ENCODE measurements around the gene TMEM59L.

TMEM59L gene

DNA sequence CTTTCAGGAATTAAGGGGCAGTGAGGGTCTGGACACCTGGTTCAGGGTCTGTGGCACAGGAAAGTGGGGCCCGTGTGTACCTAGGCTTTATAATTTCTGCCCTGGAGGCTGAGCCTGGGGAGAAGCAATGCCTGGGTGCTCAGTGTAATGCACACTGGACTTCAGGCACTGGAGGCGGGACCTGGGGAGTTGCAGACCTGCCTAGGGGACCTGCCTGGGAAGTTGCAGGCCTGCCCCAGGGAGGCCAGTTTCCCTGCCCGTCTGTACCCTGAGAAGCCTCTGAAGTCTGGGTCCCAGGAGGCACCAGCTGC is 2.5 kb upstream of the TMEM59L start:
- TF ChIP-seq, protein P1, sequence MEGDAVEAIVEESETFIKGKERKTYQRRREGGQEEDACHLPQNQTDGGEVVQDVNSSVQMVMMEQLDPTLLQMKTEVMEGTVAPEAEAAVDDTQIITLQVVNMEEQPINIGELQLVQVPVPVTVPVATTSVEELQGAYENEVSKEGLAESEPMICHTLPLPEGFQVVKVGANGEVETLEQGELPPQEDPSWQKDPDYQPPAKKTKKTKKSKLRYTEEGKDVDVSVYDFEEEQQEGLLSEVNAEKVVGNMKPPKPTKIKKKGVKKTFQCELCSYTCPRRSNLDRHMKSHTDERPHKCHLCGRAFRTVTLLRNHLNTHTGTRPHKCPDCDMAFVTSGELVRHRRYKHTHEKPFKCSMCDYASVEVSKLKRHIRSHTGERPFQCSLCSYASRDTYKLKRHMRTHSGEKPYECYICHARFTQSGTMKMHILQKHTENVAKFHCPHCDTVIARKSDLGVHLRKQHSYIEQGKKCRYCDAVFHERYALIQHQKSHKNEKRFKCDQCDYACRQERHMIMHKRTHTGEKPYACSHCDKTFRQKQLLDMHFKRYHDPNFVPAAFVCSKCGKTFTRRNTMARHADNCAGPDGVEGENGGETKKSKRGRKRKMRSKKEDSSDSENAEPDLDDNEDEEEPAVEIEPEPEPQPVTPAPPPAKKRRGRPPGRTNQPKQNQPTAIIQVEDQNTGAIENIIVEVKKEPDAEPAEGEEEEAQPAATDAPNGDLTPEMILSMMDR (IDR thresholded peaks at IDR 0.05; ENCODE audit: low read depth, low read length), result no peak

DNA sequence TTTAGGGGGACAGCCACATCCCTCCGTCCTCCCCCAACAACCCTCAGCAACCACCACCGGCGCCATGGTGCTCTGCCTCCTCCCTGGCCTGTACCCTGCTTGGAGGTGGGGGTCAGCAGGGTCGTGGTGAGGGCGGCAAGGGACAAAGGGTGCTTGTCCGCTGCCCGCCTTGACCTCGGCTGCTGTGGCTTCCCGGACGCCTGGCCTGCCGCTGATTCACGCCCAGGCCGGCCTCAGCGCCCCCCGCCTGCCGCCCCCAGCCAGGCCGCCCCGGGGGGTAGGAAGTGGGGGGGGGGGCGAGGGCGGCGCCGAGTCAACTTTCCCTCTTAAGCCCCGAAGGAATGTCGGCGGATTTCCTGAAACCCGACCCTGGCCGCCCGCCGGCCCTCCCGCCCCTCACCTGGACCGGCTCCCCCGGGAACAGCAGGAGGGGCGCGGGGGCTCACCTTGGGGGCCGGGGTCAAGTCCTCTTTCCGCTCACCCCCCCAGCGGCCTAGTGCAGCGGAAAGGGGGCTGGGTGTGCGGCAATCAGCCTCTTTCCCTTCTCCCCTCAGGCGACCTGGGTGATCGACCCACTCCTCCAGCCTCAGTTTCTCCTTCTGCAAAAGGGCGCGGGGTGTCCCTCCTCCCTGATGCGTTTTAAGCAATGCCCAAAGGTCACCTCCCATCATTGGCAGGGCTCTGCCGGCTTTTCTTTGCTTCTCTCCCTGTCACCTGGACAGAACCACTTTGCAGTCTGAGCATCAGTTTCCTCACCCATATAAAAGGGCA is 1.9 kb upstream of the TMEM59L start:
- TF ChIP-seq, protein P1 (IDR thresholded peaks at IDR 0.05; ENCODE audit: low read depth, low read length), result no peak
- in situ Hi-C loops (cut with HindIII; ENCODE audit: low sequenced_read_pairs), result no loop called here
- no peak for DNase-seq (ENCODE audit: low read depth, low spot score)
- H3K4me3 ChIP-seq (ENCODE audit: low read depth, low read length), result no peak overlapping the region

More for the DNA sequence above, 2.5 kb upstream of the TMEM59L start:
- no peak overlapping the region for H3K4me3 ChIP-seq (ENCODE audit: low read depth, low read length)
- DNase-seq (ENCODE audit: low read depth, low spot score), result no peak
- in situ Hi-C loops (cut with HindIII; ENCODE audit: low sequenced_read_pairs), result no loop called here

DNA sequence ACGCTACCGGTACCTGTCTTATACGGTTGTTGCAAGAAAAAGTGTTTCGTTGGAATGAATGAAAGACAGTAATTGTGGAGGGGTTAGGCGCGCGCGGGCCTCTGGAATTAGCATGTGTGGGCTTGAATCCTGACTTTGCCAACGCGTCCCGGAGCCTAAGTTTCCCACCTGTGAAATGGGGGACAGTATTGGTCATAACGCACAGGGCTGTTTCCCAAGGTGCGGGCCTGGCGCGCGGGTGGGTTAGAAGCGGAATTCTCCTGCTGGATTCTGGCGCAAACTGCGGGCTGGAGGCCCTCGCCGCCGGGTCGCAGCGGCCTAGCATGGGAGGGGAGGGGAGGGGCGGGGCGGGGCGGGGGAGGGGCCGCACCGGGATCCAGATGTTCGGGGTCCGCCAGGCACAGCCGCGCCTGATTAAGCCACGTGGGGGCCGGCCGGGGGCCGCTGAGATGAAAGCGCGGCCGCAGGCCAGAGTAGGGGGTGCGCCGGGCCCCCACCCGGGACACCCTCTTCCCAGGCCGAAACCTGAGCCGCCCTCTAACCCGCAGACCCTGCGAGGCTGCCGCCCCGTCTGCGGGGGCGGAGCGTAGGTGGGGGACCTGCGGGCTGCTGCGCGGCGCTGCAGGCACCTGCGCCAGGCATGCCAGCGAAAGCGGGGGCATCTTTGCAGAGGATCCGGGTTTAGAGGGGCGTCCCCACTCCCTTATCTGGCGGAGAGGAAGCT is 1.2 kb upstream of the TMEM59L start:
- TF ChIP-seq, protein P1 (IDR thresholded peaks at IDR 0.05; ENCODE audit: low read depth, low read length), result no peak
- in situ Hi-C loops (cut with HindIII; ENCODE audit: low sequenced_read_pairs), result no loop called here
- H3K4me3 ChIP-seq (ENCODE audit: low read depth, low read length), result no peak overlapping the region
- DNase-seq (ENCODE audit: low read depth, low spot score), result no peak

DNA sequence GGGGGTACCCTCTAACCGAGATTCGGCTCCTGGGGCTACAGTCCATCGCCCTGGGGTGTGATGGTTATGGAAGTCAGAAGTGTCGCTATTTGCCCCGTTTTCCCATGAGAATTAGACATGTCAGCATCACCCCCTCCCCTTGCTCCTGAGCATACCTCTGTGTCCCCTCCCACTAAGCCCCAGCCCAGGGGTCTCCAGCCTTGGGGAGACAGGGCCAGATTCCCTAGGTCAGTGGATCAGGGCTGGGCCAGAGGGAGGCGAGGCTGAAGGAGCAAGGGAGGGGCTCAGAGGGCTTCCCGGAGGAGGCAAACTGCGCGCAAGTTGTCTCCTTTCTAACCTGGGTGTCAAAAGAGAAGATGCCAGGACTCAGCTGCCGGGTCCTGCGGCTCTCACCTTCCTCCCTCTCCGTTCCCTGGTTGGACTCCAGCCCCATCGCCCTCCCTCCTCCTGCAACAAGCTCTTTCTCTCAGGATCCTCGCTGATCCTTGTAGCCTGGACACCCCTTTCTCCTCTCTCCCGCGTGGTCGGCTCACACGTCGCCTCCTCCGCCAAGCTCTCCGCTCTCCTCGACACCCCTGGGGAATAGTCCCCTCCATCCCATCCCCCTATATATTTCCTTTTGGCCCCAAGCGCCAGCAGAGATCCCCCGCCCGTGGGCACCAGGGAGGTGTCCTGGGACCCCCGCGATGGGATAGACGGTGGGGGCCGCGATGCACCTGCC is 459 bp upstream of the TMEM59L start:
- DNase-seq (ENCODE audit: low read depth, low spot score), result no peak
- TF ChIP-seq, protein P1 (IDR thresholded peaks at IDR 0.05; ENCODE audit: low read depth, low read length), result no peak
- peak overlapping the region; percentile 6 for H3K4me3 ChIP-seq (ENCODE audit: low read depth, low read length)
- in situ Hi-C loops (cut with HindIII; ENCODE audit: low sequenced_read_pairs), result no loop called here

DNA sequence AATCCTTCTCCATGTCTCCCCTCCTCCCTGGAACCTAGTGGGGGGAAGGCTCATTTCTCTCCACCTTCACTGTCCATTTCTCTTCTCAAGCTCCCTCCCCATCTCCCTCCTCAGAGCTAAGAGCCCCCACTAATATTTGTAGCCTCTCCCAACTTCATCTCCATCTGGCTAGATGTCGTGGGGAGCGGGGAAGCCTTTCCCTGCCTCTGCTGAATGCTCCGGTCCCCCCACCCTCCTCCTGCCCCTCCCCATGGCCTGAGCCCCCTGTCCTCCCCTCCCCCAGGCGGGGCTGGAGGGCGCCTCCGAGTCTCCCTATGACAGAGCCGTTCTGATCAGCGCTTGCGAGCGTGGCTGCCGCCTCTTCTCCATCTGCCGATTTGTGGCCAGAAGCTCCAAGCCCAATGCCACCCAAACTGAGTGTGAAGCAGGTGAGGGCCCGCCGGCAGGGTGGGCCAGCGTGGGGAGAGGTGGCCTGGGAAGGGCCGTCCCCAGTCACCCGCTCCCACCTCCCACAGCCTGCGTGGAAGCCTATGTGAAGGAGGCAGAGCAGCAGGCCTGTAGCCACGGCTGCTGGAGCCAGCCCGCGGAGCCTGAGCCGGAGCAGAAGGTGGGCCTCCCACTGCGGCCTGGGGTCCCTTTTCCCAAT is 1.0 kb downstream of the TMEM59L start:
- DNase-seq (ENCODE audit: low read depth, low spot score), result no peak
- no peak overlapping the region for H3K4me3 ChIP-seq (ENCODE audit: low read depth, low read length)
- TF ChIP-seq, protein P1 (IDR thresholded peaks at IDR 0.05; ENCODE audit: low read depth, low read length), result no peak
- in situ Hi-C loops (cut with HindIII; ENCODE audit: low sequenced_read_pairs), result no loop called here

DNA sequence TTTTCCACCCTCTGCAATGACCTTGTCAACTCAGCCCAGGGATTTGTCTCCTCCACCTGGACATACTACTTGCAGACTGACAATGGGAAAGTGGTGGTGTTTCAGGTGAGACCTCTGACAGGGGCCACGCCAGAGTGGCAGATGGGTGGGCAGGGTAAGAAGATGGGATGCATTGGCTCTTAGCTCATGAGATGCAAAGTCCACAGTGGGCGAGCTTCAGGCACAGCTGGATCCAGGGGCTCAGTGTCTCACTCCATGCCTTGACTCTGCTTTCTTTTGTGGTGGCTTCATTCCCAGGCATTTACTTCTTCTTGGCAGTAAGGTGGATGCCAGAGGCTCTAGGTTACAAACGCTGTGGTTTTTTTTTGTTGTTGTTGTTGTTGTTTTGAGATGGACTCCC is 3.4 kb downstream of the TMEM59L start:
- no peak for DNase-seq (ENCODE audit: low read depth, low spot score)
- in situ Hi-C loops (cut with HindIII; ENCODE audit: low sequenced_read_pairs), result no loop called here
- TF ChIP-seq, protein P1 (IDR thresholded peaks at IDR 0.05; ENCODE audit: low read depth, low read length), result no peak
- H3K4me3 ChIP-seq (ENCODE audit: low read depth, low read length), result no peak overlapping the region
